Left forelimb (tissue), 1 donor: ENCODE results near the gene CSRNP3.

Experiments
- DNase-seq: peaks from one replicate; pipeline ENCODE4 v3.0.0-alpha.2; 2018; ENCODE audit warnings: low spot score

Gene CSRNP3

GRCh38 chr2:165687426-165688002, 218.0 kb downstream of the CSRNP3 start:
- no peak for DNase-seq

GRCh38 chr2:165691615-165692014, 222.1 kb downstream of the CSRNP3 start:
- DNase-seq = no peak

- no peak for DNase-seq
Observed at GRCh38 chr2:165692906-165693305, 223.4 kb downstream of the CSRNP3 start.

GRCh38 chr2:165693838-165694237, 224.3 kb downstream of the CSRNP3 start:
- no peak for DNase-seq

- no peak for DNase-seq
Observed at GRCh38 chr2:165697748-165698443, 228.4 kb downstream of the CSRNP3 start.

- no peak for DNase-seq
Observed at GRCh38 chr2:165698444-165698884, 229.0 kb downstream of the CSRNP3 start.

- DNase-seq = no peak
Observed at GRCh38 chr2:165699946-165700345, 230.4 kb downstream of the CSRNP3 start.

- no peak for DNase-seq
Observed at GRCh38 chr2:165700531-165700930, 231.0 kb downstream of the CSRNP3 start.

GRCh38 chr2:165701147-165701546, 231.6 kb downstream of the CSRNP3 start:
- no peak for DNase-seq

- DNase-seq = no peak
Observed at GRCh38 chr2:165706960-165707487, 237.5 kb downstream of the CSRNP3 start.

GRCh38 chr2:165716091-165716490, 246.6 kb downstream of the CSRNP3 start:
- no peak for DNase-seq

GRCh38 chr2:165718610-165719210, 249.2 kb downstream of the CSRNP3 start:
- DNase-seq = no peak

- no peak for DNase-seq
Observed at GRCh38 chr2:165720511-165720910, 251.0 kb downstream of the CSRNP3 start.

- DNase-seq = no peak
Observed at GRCh38 chr2:165725421-165725820, 255.9 kb downstream of the CSRNP3 start.
